Endothelial cell (in vitro differentiated cells): Measurements from ENCODE around the gene RAB15. TPM values are rescaled to one million over a fixed set of nuclear protein-coding genes. Genes with fewer than 3 reads are reported as not detected.

Source experiments
- DNase-seq: peaks from one replicate; pipeline ENCODE4 v3.0.0; 2021; ENCODE audit warnings: low spot score
- H3K27ac Mint-ChIP-seq: one replicate; pipeline ENCODE4 v1.8.0; 2021; ENCODE audit warnings: mixed read lengths, inconsistent platforms; ENCODE audit not compliant: unreplicated experiment
- H3K27me3 Mint-ChIP-seq: one replicate; pipeline ENCODE4 v1.8.0; 2021; ENCODE audit warnings: mild to moderate bottlenecking, moderate library complexity, mixed read lengths, inconsistent platforms; ENCODE audit not compliant: unreplicated experiment
- H3K36me3 Mint-ChIP-seq: one replicate; pipeline ENCODE4 v1.8.0; 2021; ENCODE audit warnings: mild to moderate bottlenecking, low read depth, mixed read lengths, inconsistent platforms; ENCODE audit not compliant: unreplicated experiment
- H3K4me1 Mint-ChIP-seq: one replicate; pipeline ENCODE4 v1.8.0; 2021; ENCODE audit warnings: mild to moderate bottlenecking, mixed read lengths, inconsistent platforms; ENCODE audit not compliant: unreplicated experiment
- H3K4me3 Mint-ChIP-seq: one replicate; pipeline ENCODE4 v1.8.0; 2021; ENCODE audit warnings: mild to moderate bottlenecking, mixed read lengths, inconsistent platforms; ENCODE audit not compliant: unreplicated experiment
- H3K9me3 Mint-ChIP-seq: one replicate; pipeline ENCODE4 v1.8.0; 2021; ENCODE audit warnings: mixed read lengths, inconsistent platforms; ENCODE audit not compliant: unreplicated experiment
- CTCF ChIP-seq: fragments of 200-600 bp; sonication (generic); IDR thresholded peaks from one replicate; pipeline ENCODE4 v1.5.0; 2021; ENCODE audit warnings: antibody characterized with exemption; ENCODE audit not compliant: unreplicated experiment
- total RNA-seq: library from RNA; stranded (reverse); fragmentation: NEBNext Ultra II Directional; extraction: Animal tissue kit (Norgen Biotek cat#: 25700); gene quantifications from one replicate; pipeline ENCODE4 v1.2.1, GENCODE V29; 2021; ENCODE audit not compliant: unreplicated experiment

The RAB15 gene
- total RNA-seq, 1 donor from 2014 or later = 20.9 TPM

DNA sequence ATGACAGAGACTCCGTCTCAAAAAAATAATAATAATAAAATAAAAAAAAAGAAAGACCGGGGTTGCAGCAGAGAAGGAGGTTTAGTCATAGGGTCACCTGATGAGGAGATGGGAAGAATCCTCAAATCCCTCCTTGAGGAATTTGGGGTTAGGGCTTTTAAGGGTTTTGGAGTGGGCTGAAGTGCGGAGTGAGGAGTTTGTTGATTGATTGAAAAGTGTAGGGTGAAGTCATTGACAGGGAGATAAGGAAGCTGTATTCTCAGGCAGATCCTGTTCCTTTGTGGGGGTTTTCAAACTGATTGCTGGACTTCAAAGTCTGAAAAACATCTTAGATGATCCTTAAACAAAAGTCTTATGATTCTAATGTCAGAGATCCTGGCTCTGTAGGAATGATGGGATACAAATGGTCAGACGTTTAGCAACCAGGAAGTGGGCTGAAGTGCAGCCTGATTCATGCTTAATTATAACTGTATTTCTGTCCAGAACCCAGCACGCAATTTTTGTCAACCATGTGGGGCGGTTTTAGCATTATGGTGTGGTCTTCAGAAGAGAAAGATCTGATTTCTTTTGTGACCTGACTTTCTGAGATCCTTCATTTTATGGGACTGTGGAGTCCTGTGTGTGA, 30.6 kb upstream of the RAB15 start:
- Mint-ChIP-seq H3K36me3 (no peaks in the 10 kb centered on the region), H3K9me3 (no peaks in the 10 kb centered on the region), H3K4me3 (peak overlapping the region; percentile 39), H3K4me1 (peaks cover 16% of the 10 kb centered on the region), H3K27ac (peak overlapping the region; percentile 28), H3K27me3 (no peaks in the 10 kb centered on the region)
- no peak for TF ChIP-seq CTCF
- no peak for DNase-seq

DNA sequence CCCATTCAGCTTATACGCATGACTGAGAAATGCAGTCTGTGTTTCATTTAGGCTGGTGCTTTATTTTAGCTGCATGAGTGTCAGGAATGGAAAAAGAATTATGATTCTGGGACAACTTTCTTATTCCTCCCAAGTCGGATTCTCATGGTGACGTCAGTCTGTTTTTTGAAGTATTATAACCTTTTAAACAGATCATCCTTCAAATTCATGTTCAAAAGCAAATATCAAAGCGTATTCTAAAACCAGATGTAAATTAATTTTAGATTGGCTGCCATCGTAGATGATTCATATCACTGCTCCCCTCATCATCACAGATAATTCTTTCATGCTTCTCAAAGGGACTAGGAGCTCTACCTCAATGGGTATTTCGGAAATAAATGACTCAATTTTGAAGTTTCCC, 29.6 kb upstream of the RAB15 start:
- no peaks in the 10 kb centered on the region for H3K9me3 Mint-ChIP-seq
- DNase-seq = no peak
- peaks cover 1% of the 10 kb centered on the region for H3K27me3 Mint-ChIP-seq
- H3K36me3 Mint-ChIP-seq = no peaks in the 10 kb centered on the region
- no peak overlapping the region for H3K27ac Mint-ChIP-seq
- H3K4me3 Mint-ChIP-seq = no peak overlapping the region
- peaks cover 16% of the 10 kb centered on the region for H3K4me1 Mint-ChIP-seq
- no peak for TF ChIP-seq CTCF

GRCh38 chr14:65000898-65001591, 28.9 kb upstream of the RAB15 start:
- H3K4me3 Mint-ChIP-seq = no peak overlapping the region
- TF ChIP-seq CTCF = no peak
- no peak overlapping the region for H3K27ac Mint-ChIP-seq
- no peak for DNase-seq
- peaks cover 1% of the 10 kb centered on the region for H3K27me3 Mint-ChIP-seq
- no peaks in the 10 kb centered on the region for H3K9me3 Mint-ChIP-seq
- no peaks in the 10 kb centered on the region for H3K36me3 Mint-ChIP-seq
- H3K4me1 Mint-ChIP-seq = peaks cover 16% of the 10 kb centered on the region

DNA sequence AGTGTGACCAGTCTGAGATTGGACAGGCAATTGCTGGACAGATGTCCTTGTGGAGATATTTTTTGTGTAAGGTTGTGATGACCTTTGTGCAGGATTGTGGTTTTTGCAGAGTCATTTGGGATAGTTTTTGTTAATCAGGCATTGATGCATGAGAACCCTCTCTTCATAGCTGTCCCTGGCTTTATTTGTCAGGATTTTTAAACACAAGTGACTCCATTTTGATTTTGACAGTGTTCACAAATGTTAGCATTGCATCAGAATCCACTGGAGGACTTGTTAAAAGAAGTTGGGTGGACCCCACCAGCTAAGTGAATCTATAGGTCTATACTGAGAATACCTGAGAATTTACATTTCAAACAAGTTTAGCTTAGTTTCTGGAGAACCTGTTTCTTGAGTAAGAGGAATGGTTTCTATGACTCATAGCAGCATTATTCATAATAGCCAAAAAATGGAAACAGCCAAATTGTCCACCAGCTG, 26.4 kb upstream of the RAB15 start:
- no peak overlapping the region for H3K27ac Mint-ChIP-seq
- no peaks in the 10 kb centered on the region for H3K36me3 Mint-ChIP-seq
- H3K4me1 Mint-ChIP-seq = peaks cover 11% of the 10 kb centered on the region

More for the DNA sequence above, 26.4 kb upstream of the RAB15 start:
- DNase-seq = no peak
- Mint-ChIP-seq H3K9me3 (no peaks in the 10 kb centered on the region), H3K27me3 (peaks cover 1% of the 10 kb centered on the region), H3K4me3 (no peak overlapping the region)
- no peak for TF ChIP-seq CTCF
